ENCODE measurements around the gene KYAT1.

KYAT1 gene

DNA sequence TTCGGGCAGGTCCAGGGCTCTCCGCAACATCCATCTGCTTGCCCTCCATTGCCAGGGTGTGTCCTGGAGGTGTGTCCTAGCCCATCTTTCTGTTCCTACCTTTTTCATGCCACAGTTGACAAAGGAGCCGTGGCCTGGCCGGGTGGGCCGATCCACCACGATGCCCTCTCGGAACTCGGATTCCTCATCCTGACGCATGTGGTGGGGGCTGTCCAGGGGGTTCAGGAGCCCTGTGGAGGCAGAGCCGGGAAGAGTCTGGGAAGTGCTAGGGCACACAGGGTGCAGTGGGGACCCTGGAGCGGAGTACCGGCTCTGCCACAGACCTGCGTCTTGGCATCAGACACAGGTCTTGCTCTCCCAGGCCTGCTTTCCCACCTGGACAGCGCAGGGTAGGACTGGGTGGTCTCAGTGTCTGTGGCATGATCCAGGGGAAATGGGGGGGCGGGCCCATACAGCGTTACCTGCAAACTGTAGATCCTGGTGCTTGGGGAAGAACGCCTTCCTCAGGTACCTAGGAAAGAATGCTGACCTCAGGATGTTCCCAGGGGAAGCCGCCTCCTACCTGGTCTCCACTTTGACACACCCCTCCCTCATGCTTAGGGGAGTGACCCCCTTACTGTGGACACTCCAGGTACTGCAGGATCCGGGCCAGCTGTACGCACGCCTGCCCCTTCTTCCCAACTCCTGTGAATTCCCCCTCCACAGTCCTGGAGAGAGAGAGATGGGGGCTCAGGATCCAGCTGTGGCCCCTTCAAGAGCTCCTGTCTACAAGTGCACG is 55.6 kb downstream of the KYAT1 start:
- DNase-seq (ENCODE audit: extremely low read depth, insufficient read length): no peak
- TF ChIP-seq, protein P1, sequence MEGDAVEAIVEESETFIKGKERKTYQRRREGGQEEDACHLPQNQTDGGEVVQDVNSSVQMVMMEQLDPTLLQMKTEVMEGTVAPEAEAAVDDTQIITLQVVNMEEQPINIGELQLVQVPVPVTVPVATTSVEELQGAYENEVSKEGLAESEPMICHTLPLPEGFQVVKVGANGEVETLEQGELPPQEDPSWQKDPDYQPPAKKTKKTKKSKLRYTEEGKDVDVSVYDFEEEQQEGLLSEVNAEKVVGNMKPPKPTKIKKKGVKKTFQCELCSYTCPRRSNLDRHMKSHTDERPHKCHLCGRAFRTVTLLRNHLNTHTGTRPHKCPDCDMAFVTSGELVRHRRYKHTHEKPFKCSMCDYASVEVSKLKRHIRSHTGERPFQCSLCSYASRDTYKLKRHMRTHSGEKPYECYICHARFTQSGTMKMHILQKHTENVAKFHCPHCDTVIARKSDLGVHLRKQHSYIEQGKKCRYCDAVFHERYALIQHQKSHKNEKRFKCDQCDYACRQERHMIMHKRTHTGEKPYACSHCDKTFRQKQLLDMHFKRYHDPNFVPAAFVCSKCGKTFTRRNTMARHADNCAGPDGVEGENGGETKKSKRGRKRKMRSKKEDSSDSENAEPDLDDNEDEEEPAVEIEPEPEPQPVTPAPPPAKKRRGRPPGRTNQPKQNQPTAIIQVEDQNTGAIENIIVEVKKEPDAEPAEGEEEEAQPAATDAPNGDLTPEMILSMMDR (IDR thresholded peaks at IDR 0.05; ENCODE audit: insufficient read depth, low read length, poor library complexity, severe bottlenecking): no peak
- Histone ChIP-seq H3K4me3 (replicated peaks; ENCODE audit: low read depth, low read length) (no peak overlapping the region), H3K36me3 (ENCODE audit: control insufficient read depth, insufficient read depth, low read length) (peaks cover 37% of the 10 kb centered on the region), H3K27me3 (replicated peaks; ENCODE audit: control insufficient read depth, insufficient read depth, low read length) (no peaks in the 10 kb centered on the region)

DNA sequence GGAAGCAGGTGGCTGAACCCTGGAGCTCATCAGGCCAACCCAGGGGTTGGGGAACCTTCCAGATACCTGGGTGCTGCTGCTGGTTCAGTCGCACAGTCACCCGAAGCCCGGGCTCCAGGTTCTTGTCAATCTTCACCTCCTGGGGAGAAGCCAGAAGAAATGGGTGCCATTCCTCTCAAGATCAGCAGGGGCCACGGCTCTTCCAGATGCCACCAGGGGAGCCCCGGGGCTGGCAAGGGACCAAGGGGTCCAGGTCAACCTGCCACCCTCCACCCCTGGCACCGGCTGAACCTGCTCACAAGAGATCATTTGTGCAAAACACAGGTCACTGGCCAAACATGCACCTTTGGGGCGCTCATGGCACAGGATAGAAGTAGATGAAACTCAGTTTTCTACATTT is 56.8 kb downstream of the KYAT1 start:
- Histone ChIP-seq H3K36me3 (ENCODE audit: control insufficient read depth, insufficient read depth, low read length) (peaks cover 37% of the 10 kb centered on the region), H3K27me3 (replicated peaks; ENCODE audit: control insufficient read depth, insufficient read depth, low read length) (no peaks in the 10 kb centered on the region), H3K4me3 (replicated peaks; ENCODE audit: low read depth, low read length) (no peak overlapping the region)
- DNase-seq (ENCODE audit: extremely low read depth, insufficient read length): no peak
- TF ChIP-seq, protein P1 (IDR thresholded peaks at IDR 0.05; ENCODE audit: insufficient read depth, low read length, poor library complexity, severe bottlenecking): no peak

DNA sequence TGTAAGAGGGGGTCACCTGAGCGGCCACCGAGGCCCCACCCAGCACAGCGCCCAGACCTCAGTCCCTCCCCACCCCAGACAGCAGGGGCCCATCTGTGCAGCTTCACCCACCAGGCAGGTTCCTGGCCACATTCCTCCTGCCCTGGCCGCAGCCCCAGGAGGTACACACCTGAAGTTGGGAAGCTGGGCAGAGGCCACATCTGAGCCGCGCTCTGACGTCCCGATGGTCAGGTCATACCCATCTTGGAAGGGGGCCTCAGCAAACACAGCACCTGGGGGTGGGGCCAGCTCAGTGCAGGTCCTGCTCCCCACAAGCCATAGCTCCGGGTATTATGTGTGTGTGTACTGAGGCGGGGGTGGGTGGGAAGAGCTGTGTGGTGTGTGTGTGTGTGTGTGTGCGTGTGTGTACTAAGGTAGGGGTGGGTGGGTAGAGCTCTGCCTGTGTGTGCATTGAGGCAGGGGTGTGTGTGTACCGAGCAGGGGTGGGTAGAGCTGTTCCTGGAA is 57.8 kb downstream of the KYAT1 start:
- DNase-seq (ENCODE audit: extremely low read depth, insufficient read length): no peak
- Histone ChIP-seq H3K27me3 (replicated peaks; ENCODE audit: control insufficient read depth, insufficient read depth, low read length) (no peaks in the 10 kb centered on the region), H3K36me3 (ENCODE audit: control insufficient read depth, insufficient read depth, low read length) (peaks cover 37% of the 10 kb centered on the region), H3K4me3 (replicated peaks; ENCODE audit: low read depth, low read length) (no peak overlapping the region)
- TF ChIP-seq, protein P1 (IDR thresholded peaks at IDR 0.05; ENCODE audit: insufficient read depth, low read length, poor library complexity, severe bottlenecking): no peak

DNA sequence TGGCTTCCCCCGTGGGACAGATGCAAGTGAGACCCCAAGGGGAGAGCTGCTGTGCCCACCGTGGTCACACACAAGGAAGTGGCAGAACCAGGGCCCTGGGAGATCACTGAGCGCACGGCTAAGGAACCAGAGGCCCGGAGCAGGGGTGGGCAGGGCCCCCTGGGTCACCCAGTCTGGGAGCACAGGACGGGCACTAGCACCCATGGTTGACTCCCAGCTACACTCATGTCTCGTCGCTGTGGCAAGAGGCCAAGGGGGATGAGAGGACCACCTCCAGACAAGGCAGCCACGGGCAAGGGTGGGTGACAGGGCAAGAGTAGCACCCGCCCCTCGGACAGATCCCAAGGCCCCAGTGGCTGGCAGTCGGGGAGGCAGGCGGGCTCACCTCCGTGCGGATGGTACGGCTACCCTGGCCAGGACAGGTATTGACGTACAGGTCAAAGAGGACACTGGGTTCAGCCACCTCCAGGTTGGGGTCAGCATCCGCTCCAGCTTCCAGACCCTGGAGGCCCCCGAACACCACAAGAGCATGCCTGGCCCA is 58.3 kb downstream of the KYAT1 start:
- no peak for DNase-seq (ENCODE audit: extremely low read depth, insufficient read length)
- H3K27me3 ChIP-seq (replicated peaks; ENCODE audit: control insufficient read depth, insufficient read depth, low read length): no peaks in the 10 kb centered on the region
- H3K4me3 ChIP-seq (replicated peaks; ENCODE audit: low read depth, low read length): no peak overlapping the region
- H3K36me3 ChIP-seq (ENCODE audit: control insufficient read depth, insufficient read depth, low read length): peaks cover 37% of the 10 kb centered on the region
- TF ChIP-seq, protein P1 (IDR thresholded peaks at IDR 0.05; ENCODE audit: insufficient read depth, low read length, poor library complexity, severe bottlenecking): no peak

GRCh38 chr9:128822407-128823042 is 59.2 kb downstream of the KYAT1 start:
- TF ChIP-seq, protein P1 (IDR thresholded peaks at IDR 0.05; ENCODE audit: insufficient read depth, low read length, poor library complexity, severe bottlenecking): no peak
- DNase-seq (ENCODE audit: extremely low read depth, insufficient read length): no peak
- Histone ChIP-seq H3K4me3 (replicated peaks; ENCODE audit: low read depth, low read length) (no peak overlapping the region), H3K36me3 (ENCODE audit: control insufficient read depth, insufficient read depth, low read length) (peaks cover 37% of the 10 kb centered on the region), H3K27me3 (replicated peaks; ENCODE audit: control insufficient read depth, insufficient read depth, low read length) (no peaks in the 10 kb centered on the region)
